ENCODE data around the gene SLC44A5.

The SLC44A5 gene

GRCh38 chr1:75589637-75590036, 21.3 kb downstream of the SLC44A5 start:
- Histone ChIP-seq H3K4me2 (ENCODE audit: low read depth, low read length, poor library complexity, severe bottlenecking) (no peak overlapping the region), H3K79me2 (ENCODE audit: insufficient read depth, low read length) (no peaks in the 10 kb centered on the region), H3K9me3 (ENCODE audit: insufficient read depth, low read depth, low read length) (no peaks in the 10 kb centered on the region), H3K9ac (ENCODE audit: low read depth, low read length, poor library complexity, severe bottlenecking) (no peak overlapping the region), H3K36me3 (ENCODE audit: insufficient read depth, low read length) (no peaks in the 10 kb centered on the region), H3K4me3 (ENCODE audit: low read length, poor library complexity, severe bottlenecking) (no peak overlapping the region), H3K9me2 (replicated peaks; ENCODE audit: low read depth, low read length) (no peaks in the 10 kb centered on the region), H3K4me1 (ENCODE audit: insufficient read depth, low read length, poor library complexity, severe bottlenecking) (no peaks in the 10 kb centered on the region), H4K20me1 (ENCODE audit: insufficient read depth, low read length, poor library complexity, severe bottlenecking) (no peaks in the 10 kb centered on the region), H2AFZ (ENCODE audit: low read length) (no peak overlapping the region), H3F3A (ENCODE audit: low read depth) (no peaks in the 10 kb centered on the region), H3K27me3 (ENCODE audit: insufficient read depth, low read length, poor library complexity, severe bottlenecking) (no peaks in the 10 kb centered on the region)
- TF ChIP-seq CTCF (conservative IDR thresholded peaks at IDR 0.05; ENCODE audit: low read length) (no peak), EZH2phosphoT487 (IDR thresholded peaks at IDR 0.05; ENCODE audit: borderline replicate concordance) (no peak)

- Histone ChIP-seq H3K27me3 (ENCODE audit: insufficient read depth, low read length, poor library complexity, severe bottlenecking) (no peaks in the 10 kb centered on the region), H3K36me3 (ENCODE audit: insufficient read depth, low read length) (no peaks in the 10 kb centered on the region), H3F3A (ENCODE audit: low read depth) (no peaks in the 10 kb centered on the region), H3K79me2 (ENCODE audit: insufficient read depth, low read length) (no peaks in the 10 kb centered on the region), H3K4me2 (ENCODE audit: low read depth, low read length, poor library complexity, severe bottlenecking) (no peak overlapping the region), H2AFZ (ENCODE audit: low read length) (no peak overlapping the region), H3K9ac (ENCODE audit: low read depth, low read length, poor library complexity, severe bottlenecking) (no peak overlapping the region), H3K9me2 (replicated peaks; ENCODE audit: low read depth, low read length) (no peaks in the 10 kb centered on the region), H3K4me3 (ENCODE audit: low read length, poor library complexity, severe bottlenecking) (no peak overlapping the region), H3K4me1 (ENCODE audit: insufficient read depth, low read length, poor library complexity, severe bottlenecking) (no peaks in the 10 kb centered on the region), H3K9me3 (ENCODE audit: insufficient read depth, low read depth, low read length) (no peaks in the 10 kb centered on the region), H4K20me1 (ENCODE audit: insufficient read depth, low read length, poor library complexity, severe bottlenecking) (no peaks in the 10 kb centered on the region)
- TF ChIP-seq CTCF (conservative IDR thresholded peaks at IDR 0.05; ENCODE audit: low read length), result no peak
- TF ChIP-seq EZH2phosphoT487 (IDR thresholded peaks at IDR 0.05; ENCODE audit: borderline replicate concordance), result no peak
Measured at GRCh38 chr1:75588779-75589475, 22.0 kb downstream of the SLC44A5 start.

- H3K4me1 ChIP-seq (ENCODE audit: insufficient read depth, low read length, poor library complexity, severe bottlenecking), result peaks cover 5% of the 10 kb centered on the region
- H4K20me1 ChIP-seq (ENCODE audit: insufficient read depth, low read length, poor library complexity, severe bottlenecking), result no peaks in the 10 kb centered on the region
- H3K4me2 ChIP-seq (ENCODE audit: low read depth, low read length, poor library complexity, severe bottlenecking), result no peak overlapping the region
- no peaks in the 10 kb centered on the region for H3K9me2 ChIP-seq (replicated peaks; ENCODE audit: low read depth, low read length)
- H3K36me3 ChIP-seq (ENCODE audit: insufficient read depth, low read length), result no peaks in the 10 kb centered on the region
- H3K27me3 ChIP-seq (ENCODE audit: insufficient read depth, low read length, poor library complexity, severe bottlenecking), result no peaks in the 10 kb centered on the region
- no peak overlapping the region for H3K4me3 ChIP-seq (ENCODE audit: low read length, poor library complexity, severe bottlenecking)
- no peaks in the 10 kb centered on the region for H3K9me3 ChIP-seq (ENCODE audit: insufficient read depth, low read depth, low read length)
- no peaks in the 10 kb centered on the region for H3F3A ChIP-seq (ENCODE audit: low read depth)
- no peak overlapping the region for H2AFZ ChIP-seq (ENCODE audit: low read length)
- no peaks in the 10 kb centered on the region for H3K79me2 ChIP-seq (ENCODE audit: insufficient read depth, low read length)
- TF ChIP-seq CTCF (conservative IDR thresholded peaks at IDR 0.05; ENCODE audit: low read length), result no peak
- no peak for TF ChIP-seq EZH2phosphoT487 (IDR thresholded peaks at IDR 0.05; ENCODE audit: borderline replicate concordance)
- H3K9ac ChIP-seq (ENCODE audit: low read depth, low read length, poor library complexity, severe bottlenecking), result no peak overlapping the region
Measured at GRCh38 chr1:75587692-75588091, 23.2 kb downstream of the SLC44A5 start.
